Kidney tubule cell (primary cell): ENCODE data around the gene ZMIZ2.
"Not testable (repeated sequence)": the region's sequence is repeated elsewhere in the genome, so short reads cannot be mapped to it uniquely, and the experiment has no call there.

Experiments used
- DNase-seq: peaks from one replicate; pipeline ENCODE4 v3.0.0-alpha.2; 2018; ENCODE audit warnings: low spot score

Gene ZMIZ2

GRCh38 chr7:44769776-44770294, 21.2 kb downstream of the ZMIZ2 start:
- DNase-seq = peak; percentile 80

GRCh38 chr7:44771358-44771757, 22.7 kb downstream of the ZMIZ2 start:
- no peak for DNase-seq

GRCh38 chr7:44772440-44772839, 23.8 kb downstream of the ZMIZ2 start:
- DNase-seq = no peak

- DNase-seq = no peak
Measured at GRCh38 chr7:44772867-44773266, 24.2 kb downstream of the ZMIZ2 start.

GRCh38 chr7:44774486-44774885, 25.8 kb downstream of the ZMIZ2 start:
- DNase-seq = not testable (repeated sequence)

GRCh38 chr7:44775383-44776107, 26.9 kb downstream of the ZMIZ2 start:
- no peak for DNase-seq

- DNase-seq = no peak
Measured at GRCh38 chr7:44776211-44776610, 27.6 kb downstream of the ZMIZ2 start.

GRCh38 chr7:44782460-44782859, 33.8 kb downstream of the ZMIZ2 start:
- no peak for DNase-seq

- DNase-seq = no peak
Measured at GRCh38 chr7:44783407-44783806, 34.8 kb downstream of the ZMIZ2 start.

GRCh38 chr7:44784364-44784763, 35.7 kb downstream of the ZMIZ2 start:
- no peak for DNase-seq

GRCh38 chr7:44785218-44785617, 36.6 kb downstream of the ZMIZ2 start:
- not testable (repeated sequence) for DNase-seq

- DNase-seq = no peak
Measured at GRCh38 chr7:44787041-44787440, 38.4 kb downstream of the ZMIZ2 start.

GRCh38 chr7:44787762-44788161, 39.1 kb downstream of the ZMIZ2 start:
- no peak for DNase-seq

GRCh38 chr7:44789990-44790389, 41.3 kb downstream of the ZMIZ2 start:
- DNase-seq = no peak

- DNase-seq = peak; percentile 28
Measured at GRCh38 chr7:44791278-44792219, 42.9 kb downstream of the ZMIZ2 start.

- DNase-seq = no peak
Measured at GRCh38 chr7:44793919-44794318, 45.3 kb downstream of the ZMIZ2 start.

- no peak for DNase-seq
Measured at GRCh38 chr7:44794331-44794730, 45.7 kb downstream of the ZMIZ2 start.

GRCh38 chr7:44796034-44796503, 47.4 kb downstream of the ZMIZ2 start:
- peak; percentile 78 for DNase-seq

- peak; percentile 99 for DNase-seq
Measured at GRCh38 chr7:44796504-44797328, 48.1 kb downstream of the ZMIZ2 start, which contains the start of gene PPIA. TSS of gene PPIA (plus strand) at chr7:44796681. CDS start at chr7:44796725, 44 bp downstream.

- DNase-seq = peak; percentile 91
Measured at GRCh38 chr7:44797329-44798258, 48.9 kb downstream of the ZMIZ2 start.
